Chondrocyte (in vitro differentiated cells): ENCODE data around the gene YEATS2. TPM values are rescaled to one million over a fixed set of nuclear protein-coding genes. Genes with fewer than 3 reads are reported as not detected.

Source experiments
- DNase-seq: peaks from one replicate; pipeline ENCODE4 v3.0.0; 2021; ENCODE audit warnings: mixed read lengths, low spot score
- H3K27ac Mint-ChIP-seq: one replicate; pipeline ENCODE4 v1.8.0; 2021; ENCODE audit warnings: mild to moderate bottlenecking, moderate library complexity, mixed read lengths; ENCODE audit not compliant: unreplicated experiment
- H3K27me3 Mint-ChIP-seq: 2 replicates; pipeline ENCODE4 v1.8.0; 2021; ENCODE audit warnings: low read depth, mixed read lengths
- H3K36me3 Mint-ChIP-seq: 2 replicates; pipeline ENCODE4 v1.8.0; 2021; ENCODE audit warnings: low read depth, mixed read lengths
- H3K4me1 Mint-ChIP-seq: 2 replicates; pipeline ENCODE4 v1.8.0; 2021; ENCODE audit warnings: low read depth, mild to moderate bottlenecking, mixed read lengths
- H3K4me3 Mint-ChIP-seq: one replicate; pipeline ENCODE4 v1.8.0; 2021; ENCODE audit warnings: mild to moderate bottlenecking, moderate library complexity, mixed read lengths; ENCODE audit not compliant: unreplicated experiment
- H3K9me3 Mint-ChIP-seq: 2 replicates; pipeline ENCODE4 v1.8.0; 2021; ENCODE audit warnings: low read depth, mixed read lengths
- total RNA-seq: library from RNA; stranded (reverse); gene quantifications from 3 replicates; pipeline ENCODE4 v1.2.1, GENCODE V29; 2021
- TF ChIP-seq, protein P1 (sequence below): fragments of 200-600 bp; sonication (generic); IDR thresholded peaks from 2 replicates; pipeline ENCODE4 v1.5.0; 2021; ENCODE audit warnings: antibody characterized with exemption, mild to moderate bottlenecking, moderate library complexity

The YEATS2 gene
- total RNA-seq, 1 donor from 2014 or later: 38.2 TPM

DNA sequence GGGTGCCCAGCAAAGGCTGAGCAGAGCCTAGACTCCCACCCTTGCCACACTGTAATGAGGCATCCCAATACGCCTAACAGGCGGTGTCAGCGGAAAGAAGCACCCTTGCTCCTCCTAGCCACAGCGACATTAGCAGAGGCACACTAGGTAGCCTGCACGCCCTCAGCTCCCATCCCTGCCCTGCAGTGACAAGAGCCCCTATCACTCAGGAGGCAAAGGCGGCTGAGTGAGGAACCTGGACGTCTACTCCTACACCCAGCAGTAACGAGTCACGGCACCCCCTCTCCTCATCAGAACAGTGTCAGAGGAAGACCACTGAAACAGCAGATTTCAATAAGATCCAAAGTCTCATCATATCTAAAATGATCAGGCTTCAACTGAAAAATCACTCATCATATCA is 139.8 kb downstream of the YEATS2 start:
- H3K27ac Mint-ChIP-seq: no peak overlapping the region
- peaks cover 23% of the 10 kb centered on the region for H3K36me3 Mint-ChIP-seq
- no peaks in the 10 kb centered on the region for H3K4me1 Mint-ChIP-seq
- no peaks in the 10 kb centered on the region for H3K9me3 Mint-ChIP-seq
- TF ChIP-seq, protein P1, sequence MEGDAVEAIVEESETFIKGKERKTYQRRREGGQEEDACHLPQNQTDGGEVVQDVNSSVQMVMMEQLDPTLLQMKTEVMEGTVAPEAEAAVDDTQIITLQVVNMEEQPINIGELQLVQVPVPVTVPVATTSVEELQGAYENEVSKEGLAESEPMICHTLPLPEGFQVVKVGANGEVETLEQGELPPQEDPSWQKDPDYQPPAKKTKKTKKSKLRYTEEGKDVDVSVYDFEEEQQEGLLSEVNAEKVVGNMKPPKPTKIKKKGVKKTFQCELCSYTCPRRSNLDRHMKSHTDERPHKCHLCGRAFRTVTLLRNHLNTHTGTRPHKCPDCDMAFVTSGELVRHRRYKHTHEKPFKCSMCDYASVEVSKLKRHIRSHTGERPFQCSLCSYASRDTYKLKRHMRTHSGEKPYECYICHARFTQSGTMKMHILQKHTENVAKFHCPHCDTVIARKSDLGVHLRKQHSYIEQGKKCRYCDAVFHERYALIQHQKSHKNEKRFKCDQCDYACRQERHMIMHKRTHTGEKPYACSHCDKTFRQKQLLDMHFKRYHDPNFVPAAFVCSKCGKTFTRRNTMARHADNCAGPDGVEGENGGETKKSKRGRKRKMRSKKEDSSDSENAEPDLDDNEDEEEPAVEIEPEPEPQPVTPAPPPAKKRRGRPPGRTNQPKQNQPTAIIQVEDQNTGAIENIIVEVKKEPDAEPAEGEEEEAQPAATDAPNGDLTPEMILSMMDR: no peak
- no peak overlapping the region for H3K4me3 Mint-ChIP-seq
- H3K27me3 Mint-ChIP-seq: no peaks in the 10 kb centered on the region
- no peak for DNase-seq

DNA sequence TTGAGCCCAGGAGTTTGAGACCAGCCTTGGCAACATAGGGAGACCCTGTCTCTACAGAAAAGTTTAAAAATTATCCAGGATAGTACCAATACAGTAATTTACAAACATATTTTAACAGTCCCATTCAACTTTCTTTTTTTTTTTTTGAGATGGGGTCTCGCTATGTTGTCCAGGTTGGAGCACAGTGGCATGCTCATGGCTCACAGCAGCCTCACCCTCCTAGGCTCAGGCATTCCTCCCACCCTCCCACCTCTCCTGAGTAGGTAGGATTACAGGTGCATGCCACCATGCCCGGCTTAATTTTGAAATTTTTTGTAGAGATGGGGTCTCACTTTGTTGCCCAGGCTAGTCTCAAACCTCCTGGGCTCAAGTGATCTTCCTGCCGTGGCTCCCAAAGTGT is 140.3 kb downstream of the YEATS2 start:
- no peaks in the 10 kb centered on the region for H3K9me3 Mint-ChIP-seq
- no peak for DNase-seq
- no peaks in the 10 kb centered on the region for H3K27me3 Mint-ChIP-seq
- H3K4me1 Mint-ChIP-seq: no peaks in the 10 kb centered on the region
- H3K27ac Mint-ChIP-seq: no peak overlapping the region
- H3K4me3 Mint-ChIP-seq: no peak overlapping the region
- TF ChIP-seq, protein P1: no peak
- peaks cover 21% of the 10 kb centered on the region for H3K36me3 Mint-ChIP-seq

DNA sequence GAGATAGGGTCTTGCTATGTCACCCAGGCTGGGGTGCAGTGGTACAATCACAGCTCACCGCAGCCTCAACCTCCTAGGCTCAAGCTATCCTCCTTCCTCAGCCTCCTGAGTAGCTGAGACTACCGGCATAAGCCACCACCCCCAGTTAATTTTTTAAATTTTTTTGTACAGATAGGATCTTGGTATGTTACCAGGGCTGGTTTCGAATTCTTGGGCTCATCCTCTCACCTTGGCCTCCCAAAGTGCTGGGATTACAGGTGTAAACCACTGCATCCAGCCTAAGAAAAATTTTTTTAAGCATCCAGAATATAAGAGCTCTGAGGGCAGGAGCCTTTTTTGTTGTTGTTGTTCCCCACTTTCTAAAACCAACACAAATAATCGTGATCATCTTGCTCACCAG is 142.2 kb downstream of the YEATS2 start:
- Mint-ChIP-seq H3K36me3 (peaks cover 17% of the 10 kb centered on the region), H3K4me1 (peaks cover 6% of the 10 kb centered on the region), H3K9me3 (no peaks in the 10 kb centered on the region), H3K4me3 (no peak overlapping the region), H3K27me3 (no peaks in the 10 kb centered on the region), H3K27ac (no peak overlapping the region)
- no peak for DNase-seq
- TF ChIP-seq, protein P1: no peak

DNA sequence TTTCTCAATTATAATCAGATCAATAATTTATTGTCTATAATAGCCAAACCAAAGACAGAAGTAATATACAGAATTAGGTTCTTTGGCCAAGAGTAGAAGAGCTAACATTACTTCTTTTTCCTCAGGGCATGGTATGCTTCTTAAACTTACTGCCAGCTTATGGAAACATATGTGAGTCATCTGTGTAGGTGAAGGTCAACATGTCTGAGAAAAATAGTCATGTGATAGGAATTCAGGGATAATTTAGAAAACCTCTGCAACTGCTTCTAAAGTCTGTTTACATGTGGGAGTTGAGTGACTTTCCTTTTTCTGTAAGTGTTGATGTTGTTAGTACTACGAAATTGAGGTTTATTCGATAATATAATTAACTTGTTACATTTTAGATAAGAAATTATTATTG is 147.0 kb downstream of the YEATS2 start:
- Mint-ChIP-seq H3K9me3 (no peaks in the 10 kb centered on the region), H3K4me3 (no peak overlapping the region), H3K4me1 (peaks cover 26% of the 10 kb centered on the region), H3K27me3 (no peaks in the 10 kb centered on the region), H3K36me3 (peaks cover 26% of the 10 kb centered on the region), H3K27ac (peak overlapping the region; percentile 90)
- TF ChIP-seq, protein P1: no peak
- DNase-seq: no peak

DNA sequence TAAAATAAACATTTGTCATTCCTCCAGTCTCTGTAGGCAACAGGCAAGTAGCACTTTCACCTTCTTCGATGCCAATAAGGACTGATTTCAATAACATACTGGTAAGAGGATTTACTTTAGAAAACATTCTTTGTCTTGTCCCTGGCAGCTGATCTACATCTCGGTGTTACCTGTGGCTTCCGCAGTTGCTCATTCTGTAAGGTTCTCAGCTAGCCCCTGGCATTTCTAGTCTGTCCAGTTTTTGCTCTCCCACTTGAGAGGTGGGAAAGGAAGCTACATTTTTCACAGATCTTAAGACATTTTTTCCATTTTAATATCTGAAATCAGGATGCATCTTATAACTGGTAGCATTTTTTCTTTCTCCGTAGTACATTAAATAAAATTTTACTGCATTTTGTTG is 147.5 kb downstream of the YEATS2 start:
- no peak for DNase-seq
- TF ChIP-seq, protein P1: no peak
- Mint-ChIP-seq H3K27me3 (no peaks in the 10 kb centered on the region), H3K9me3 (no peaks in the 10 kb centered on the region), H3K36me3 (peaks cover 24% of the 10 kb centered on the region), H3K4me1 (peaks cover 26% of the 10 kb centered on the region), H3K27ac (peak overlapping the region; percentile 96), H3K4me3 (no peak overlapping the region)
